Measurements from ENCODE around the gene KIF26B. TPM values are rescaled to one million over a fixed set of nuclear protein-coding genes. Genes with fewer than 3 reads are reported as not detected.

The KIF26B gene
- polyA plus RNA-seq, 2 donors = 0.04 to 0.12 TPM

DNA sequence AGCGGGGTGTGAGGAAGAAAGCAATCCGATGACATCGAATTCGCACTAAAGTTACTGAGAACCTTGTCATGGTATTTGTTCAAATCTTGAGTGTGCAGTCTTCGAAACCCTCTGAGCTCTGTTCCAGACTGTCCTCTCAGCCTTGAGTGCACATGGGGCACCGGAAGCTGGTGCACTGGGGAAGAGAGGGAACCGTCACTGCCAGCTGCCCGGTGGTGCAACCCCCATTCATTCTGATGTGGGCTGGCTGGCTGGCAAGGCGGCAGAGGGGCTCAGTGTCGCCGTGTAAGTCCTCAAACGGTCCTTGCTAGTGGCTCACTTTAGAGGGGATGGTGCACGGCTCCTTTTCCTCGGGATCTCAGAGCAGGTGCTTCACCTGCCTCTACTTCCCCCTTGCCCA is 137.4 kb downstream of the KIF26B start:
- 87 to 90% methylated on average over 14 of the region's 14 CpGs for WGBS, 2 donors
- Histone ChIP-seq H3K4me1 (ENCODE audit: control insufficient read depth in 2 of 2, insufficient read depth in 2 of 2, low read length in 1 of 2) (no peaks in the 10 kb centered on the region), H3K27me3 (ENCODE audit: control insufficient read depth in 1 of 2, insufficient read depth in 2 of 2, low read length in 2 of 2) (no peaks in the 10 kb centered on the region), H3K9me3 (ENCODE audit: control insufficient read depth in 2 of 2, insufficient read depth in 1 of 2, low read depth in 1 of 2, low read length in 1 of 2) (no peaks in the 10 kb centered on the region), H3K27ac (ENCODE audit: low read depth in 2 of 2, low read length in 1 of 2) (no peak overlapping the region), H3K36me3 (ENCODE audit: control insufficient read depth in 2 of 2, insufficient read depth in 2 of 2, low read length in 1 of 2) (no peaks in the 10 kb centered on the region), H3K4me3 (ENCODE audit: low read depth in 1 of 2, low read length in 2 of 2) (no peak overlapping the region)

- H3K4me1 ChIP-seq (ENCODE audit: control insufficient read depth in 2 of 2, insufficient read depth in 2 of 2, low read length in 1 of 2) = no peaks in the 10 kb centered on the region
- no peaks in the 10 kb centered on the region for H3K36me3 ChIP-seq (ENCODE audit: control insufficient read depth in 2 of 2, insufficient read depth in 2 of 2, low read length in 1 of 2)
- H3K4me3 ChIP-seq (ENCODE audit: low read depth in 1 of 2, low read length in 2 of 2) = no peak overlapping the region
- H3K9me3 ChIP-seq (ENCODE audit: control insufficient read depth in 2 of 2, insufficient read depth in 1 of 2, low read depth in 1 of 2, low read length in 1 of 2) = no peaks in the 10 kb centered on the region
- 70 to 76% methylated on average over 6 of the region's 6 CpGs for WGBS, 2 donors
- H3K27ac ChIP-seq (ENCODE audit: low read depth in 2 of 2, low read length in 1 of 2) = no peak overlapping the region
- no peaks in the 10 kb centered on the region for H3K27me3 ChIP-seq (ENCODE audit: control insufficient read depth in 1 of 2, insufficient read depth in 2 of 2, low read length in 2 of 2)
Observed at GRCh38 chr1:245292553-245292952, 137.8 kb downstream of the KIF26B start.

DNA sequence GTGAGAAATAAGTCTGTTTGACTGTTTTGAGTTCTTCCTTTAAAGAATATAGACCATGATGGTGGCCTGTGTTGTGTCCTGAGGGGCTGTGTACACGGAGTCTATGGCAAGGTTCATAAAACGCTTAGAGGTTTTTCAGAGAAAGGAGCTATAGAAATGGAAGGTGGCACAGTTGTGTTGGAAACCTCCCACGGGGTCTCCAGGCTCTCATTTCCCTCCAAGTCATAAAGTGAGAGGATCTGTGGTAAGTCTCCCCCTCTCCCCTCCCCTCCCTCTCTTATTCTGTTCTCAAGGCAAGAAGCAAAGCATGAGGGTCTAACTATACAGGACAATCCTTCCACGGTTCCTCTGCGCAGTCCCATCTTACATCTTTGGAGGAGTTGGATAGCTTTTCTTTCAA is 139.2 kb downstream of the KIF26B start:
- H3K27ac ChIP-seq (ENCODE audit: low read depth in 2 of 2, low read length in 1 of 2) = no peak overlapping the region
- no peaks in the 10 kb centered on the region for H3K4me1 ChIP-seq (ENCODE audit: control insufficient read depth in 2 of 2, insufficient read depth in 2 of 2, low read length in 1 of 2)

GRCh38 chr1:245298781-245299180 is 144.0 kb downstream of the KIF26B start:
- no peaks in the 10 kb centered on the region for H3K4me1 ChIP-seq (ENCODE audit: control insufficient read depth in 2 of 2, insufficient read depth in 2 of 2, low read length in 1 of 2)
- 64 to 68% methylated on average over 12 of the region's 12 CpGs for WGBS, 2 donors
- no peaks in the 10 kb centered on the region for H3K9me3 ChIP-seq (ENCODE audit: control insufficient read depth in 2 of 2, insufficient read depth in 1 of 2, low read depth in 1 of 2, low read length in 1 of 2)
- H3K4me3 ChIP-seq (ENCODE audit: low read depth in 1 of 2, low read length in 2 of 2) = no peak overlapping the region
- no peaks in the 10 kb centered on the region for H3K27me3 ChIP-seq (ENCODE audit: control insufficient read depth in 1 of 2, insufficient read depth in 2 of 2, low read length in 2 of 2)
- H3K36me3 ChIP-seq (ENCODE audit: control insufficient read depth in 2 of 2, insufficient read depth in 2 of 2, low read length in 1 of 2) = no peaks in the 10 kb centered on the region
- no peak overlapping the region for H3K27ac ChIP-seq (ENCODE audit: low read depth in 2 of 2, low read length in 1 of 2)

More for the DNA sequence above, 139.2 kb downstream of the KIF26B start:
- no peaks in the 10 kb centered on the region for H3K9me3 ChIP-seq (ENCODE audit: control insufficient read depth in 2 of 2, insufficient read depth in 1 of 2, low read depth in 1 of 2, low read length in 1 of 2)
- no peaks in the 10 kb centered on the region for H3K27me3 ChIP-seq (ENCODE audit: control insufficient read depth in 1 of 2, insufficient read depth in 2 of 2, low read length in 2 of 2)
- H3K36me3 ChIP-seq (ENCODE audit: control insufficient read depth in 2 of 2, insufficient read depth in 2 of 2, low read length in 1 of 2) = no peaks in the 10 kb centered on the region
- 86 to 93% methylated on average over 5 of the region's 5 CpGs for WGBS, 2 donors
- no peak overlapping the region for H3K4me3 ChIP-seq (ENCODE audit: low read depth in 1 of 2, low read length in 2 of 2)

- Histone ChIP-seq H3K27me3 (ENCODE audit: control insufficient read depth in 1 of 2, insufficient read depth in 2 of 2, low read length in 2 of 2) (no peaks in the 10 kb centered on the region), H3K4me3 (ENCODE audit: low read depth in 1 of 2, low read length in 2 of 2) (no peak overlapping the region), H3K4me1 (ENCODE audit: control insufficient read depth in 2 of 2, insufficient read depth in 2 of 2, low read length in 1 of 2) (no peaks in the 10 kb centered on the region), H3K36me3 (ENCODE audit: control insufficient read depth in 2 of 2, insufficient read depth in 2 of 2, low read length in 1 of 2) (no peaks in the 10 kb centered on the region), H3K27ac (ENCODE audit: low read depth in 2 of 2, low read length in 1 of 2) (no peak overlapping the region), H3K9me3 (ENCODE audit: control insufficient read depth in 2 of 2, insufficient read depth in 1 of 2, low read depth in 1 of 2, low read length in 1 of 2) (no peaks in the 10 kb centered on the region)
- 61 to 68% methylated on average over 10 of the region's 10 CpGs for WGBS, 2 donors
Observed at GRCh38 chr1:245301162-245301580, 146.4 kb downstream of the KIF26B start.

GRCh38 chr1:245301921-245302320 is 147.1 kb downstream of the KIF26B start:
- Histone ChIP-seq H3K4me1 (ENCODE audit: control insufficient read depth in 2 of 2, insufficient read depth in 2 of 2, low read length in 1 of 2) (no peaks in the 10 kb centered on the region), H3K27me3 (ENCODE audit: control insufficient read depth in 1 of 2, insufficient read depth in 2 of 2, low read length in 2 of 2) (no peaks in the 10 kb centered on the region), H3K36me3 (ENCODE audit: control insufficient read depth in 2 of 2, insufficient read depth in 2 of 2, low read length in 1 of 2) (no peaks in the 10 kb centered on the region), H3K4me3 (ENCODE audit: low read depth in 1 of 2, low read length in 2 of 2) (no peak overlapping the region), H3K9me3 (ENCODE audit: control insufficient read depth in 2 of 2, insufficient read depth in 1 of 2, low read depth in 1 of 2, low read length in 1 of 2) (no peaks in the 10 kb centered on the region), H3K27ac (ENCODE audit: low read depth in 2 of 2, low read length in 1 of 2) (no peak overlapping the region)
- WGBS, 2 donors = 68 to 80% methylated on average over 4 of the region's 4 CpGs

DNA sequence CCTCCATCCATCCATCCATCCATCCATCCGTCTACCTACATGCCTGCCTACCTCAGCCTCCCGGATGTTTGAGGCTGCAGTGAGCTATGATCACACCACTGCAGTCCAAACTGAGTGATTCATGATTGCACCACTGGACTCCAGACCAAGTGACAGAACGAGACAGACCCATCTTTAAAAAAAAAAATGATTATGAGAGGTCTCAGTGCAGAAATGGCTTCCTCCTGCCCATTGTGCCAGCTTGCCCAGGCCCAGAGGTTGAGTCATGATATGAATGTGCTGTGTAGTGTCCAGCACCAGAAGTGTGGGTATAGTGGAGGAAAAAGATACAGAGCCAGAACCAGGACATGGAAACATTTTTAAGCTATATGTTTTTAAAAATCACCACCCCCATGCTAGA is 149.9 kb downstream of the KIF26B start:
- WGBS, 2 donors = 82 to 83% methylated on average over 3 of the region's 3 CpGs
- H3K27ac ChIP-seq (ENCODE audit: low read depth in 2 of 2, low read length in 1 of 2) = no peak overlapping the region
- no peak overlapping the region for H3K4me3 ChIP-seq (ENCODE audit: low read depth in 1 of 2, low read length in 2 of 2)
- no peaks in the 10 kb centered on the region for H3K9me3 ChIP-seq (ENCODE audit: control insufficient read depth in 2 of 2, insufficient read depth in 1 of 2, low read depth in 1 of 2, low read length in 1 of 2)
- H3K4me1 ChIP-seq (ENCODE audit: control insufficient read depth in 2 of 2, insufficient read depth in 2 of 2, low read length in 1 of 2) = no peaks in the 10 kb centered on the region
- no peaks in the 10 kb centered on the region for H3K36me3 ChIP-seq (ENCODE audit: control insufficient read depth in 2 of 2, insufficient read depth in 2 of 2, low read length in 1 of 2)
- no peaks in the 10 kb centered on the region for H3K27me3 ChIP-seq (ENCODE audit: control insufficient read depth in 1 of 2, insufficient read depth in 2 of 2, low read length in 2 of 2)

DNA sequence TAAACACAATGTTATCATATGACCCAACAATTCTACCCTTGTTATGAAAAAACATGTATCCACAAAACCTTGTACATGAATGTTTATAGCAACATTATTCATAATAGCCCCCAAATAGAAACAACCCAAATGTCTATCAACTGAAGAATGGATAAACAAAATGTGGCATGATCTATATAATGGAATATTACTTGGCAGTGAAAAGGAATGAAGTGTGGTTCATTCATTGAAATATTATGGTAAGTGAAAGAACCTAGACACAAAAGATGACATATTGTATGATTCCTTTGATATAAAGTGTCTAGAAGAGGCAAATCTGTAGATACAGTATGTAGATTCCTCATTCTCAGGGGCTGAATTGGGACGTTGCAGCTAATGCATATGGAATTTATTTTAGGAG is 151.2 kb downstream of the KIF26B start:
- Histone ChIP-seq H3K4me1 (ENCODE audit: control insufficient read depth in 2 of 2, insufficient read depth in 2 of 2, low read length in 1 of 2) (no peaks in the 10 kb centered on the region), H3K4me3 (ENCODE audit: low read depth in 1 of 2, low read length in 2 of 2) (no peak overlapping the region), H3K27me3 (ENCODE audit: control insufficient read depth in 1 of 2, insufficient read depth in 2 of 2, low read length in 2 of 2) (no peaks in the 10 kb centered on the region), H3K9me3 (ENCODE audit: control insufficient read depth in 2 of 2, insufficient read depth in 1 of 2, low read depth in 1 of 2, low read length in 1 of 2) (no peaks in the 10 kb centered on the region), H3K27ac (ENCODE audit: low read depth in 2 of 2, low read length in 1 of 2) (no peak overlapping the region), H3K36me3 (ENCODE audit: control insufficient read depth in 2 of 2, insufficient read depth in 2 of 2, low read length in 1 of 2) (no peaks in the 10 kb centered on the region)
- 83 to 89% methylated on average over 1 of the region's 1 CpG for WGBS, 2 donors

- no peak overlapping the region for H3K4me3 ChIP-seq (ENCODE audit: low read depth in 1 of 2, low read length in 2 of 2)
- H3K9me3 ChIP-seq (ENCODE audit: control insufficient read depth in 2 of 2, insufficient read depth in 1 of 2, low read depth in 1 of 2, low read length in 1 of 2) = no peaks in the 10 kb centered on the region
- WGBS, 2 donors = 37 to 40% methylated on average over 12 of the region's 12 CpGs
- no peaks in the 10 kb centered on the region for H3K36me3 ChIP-seq (ENCODE audit: control insufficient read depth in 2 of 2, insufficient read depth in 2 of 2, low read length in 1 of 2)
- H3K27me3 ChIP-seq (ENCODE audit: control insufficient read depth in 1 of 2, insufficient read depth in 2 of 2, low read length in 2 of 2) = no peaks in the 10 kb centered on the region
- H3K4me1 ChIP-seq (ENCODE audit: control insufficient read depth in 2 of 2, insufficient read depth in 2 of 2, low read length in 1 of 2) = no peaks in the 10 kb centered on the region
- no peak overlapping the region for H3K27ac ChIP-seq (ENCODE audit: low read depth in 2 of 2, low read length in 1 of 2)
Observed at GRCh38 chr1:245306628-245307410, 152.0 kb downstream of the KIF26B start.
